ENCODE measurements around the gene JUNB. TPM values are rescaled to one million over a fixed set of nuclear protein-coding genes. Genes with fewer than 3 reads are reported as not detected.
"Not testable (repeated sequence)": the region's sequence is repeated elsewhere in the genome, so short reads cannot be mapped to it uniquely, and the experiment has no call there.

JUNB gene
- total RNA-seq, 4 donors from 2014 or later: 852 to 2,498 (median 1,079) TPM

GRCh38 chr19:12793290-12794195 lies 2.3 kb downstream of the JUNB start:
- ATAC-seq (ENCODE audit: low FRiP score): peak; percentile 50
- TF ChIP-seq CTCF (IDR thresholded peaks at IDR 0.05): no peak
- DNase-seq (ENCODE audit: low spot score): no peak

DNA sequence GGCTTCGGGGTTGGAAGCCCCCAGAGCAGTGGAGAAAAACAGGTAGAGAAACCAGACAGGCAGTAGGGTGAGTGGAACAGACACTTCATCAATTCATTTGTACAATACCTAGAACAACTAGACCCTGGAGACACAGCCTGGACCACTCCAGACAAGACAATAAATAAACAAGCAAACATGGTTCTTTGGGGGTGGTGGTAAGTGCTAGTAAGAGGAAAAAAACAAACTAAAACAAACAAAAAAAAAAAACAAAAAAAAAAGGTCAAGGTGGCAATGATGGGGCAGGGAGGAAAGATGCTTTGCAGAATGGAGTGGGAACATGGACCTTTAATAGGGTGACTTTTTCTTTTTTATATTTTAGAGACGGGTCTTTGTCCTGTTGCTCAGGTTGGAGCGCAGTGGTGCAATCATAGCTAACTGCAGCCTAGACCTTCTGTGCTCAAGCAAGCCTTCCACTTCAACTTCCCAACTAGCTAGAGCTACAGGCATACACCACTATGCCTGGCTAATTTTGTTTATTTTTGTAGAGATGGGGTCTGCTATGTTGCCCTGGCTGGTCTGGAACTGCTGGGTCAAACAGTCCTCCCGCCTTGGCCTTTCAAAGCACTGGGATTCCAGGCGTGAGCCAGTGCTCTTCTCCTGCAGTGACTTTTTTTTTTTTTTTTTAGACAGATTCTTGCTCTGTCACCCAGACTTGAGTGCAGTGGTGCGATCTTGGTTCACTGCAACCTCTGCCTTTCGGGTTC lies 3.1 kb downstream of the JUNB start:
- DNase-seq (ENCODE audit: low spot score): no peak
- no peak for ATAC-seq (ENCODE audit: low FRiP score)
- no peak for TF ChIP-seq CTCF (IDR thresholded peaks at IDR 0.05)

DNA sequence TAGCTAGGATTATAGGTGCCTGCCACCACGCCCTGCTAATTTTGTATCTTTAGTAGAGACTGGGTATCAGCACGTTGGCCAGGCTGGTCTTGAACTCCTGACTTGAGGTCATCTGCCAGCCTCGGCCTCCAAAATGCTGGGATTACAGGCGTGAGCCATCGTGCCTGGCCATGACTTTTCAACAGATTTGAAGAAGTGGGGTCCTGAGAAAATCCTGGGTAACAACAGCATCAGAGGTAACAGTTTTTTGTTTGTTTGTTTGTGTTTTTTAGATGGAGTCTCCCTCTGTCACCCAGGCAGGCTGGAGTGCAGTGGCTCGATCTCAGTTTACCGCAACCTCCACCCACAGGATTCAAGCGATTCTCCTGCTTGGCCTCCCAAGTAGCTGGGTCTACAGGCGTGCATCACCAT lies 3.7 kb downstream of the JUNB start:
- TF ChIP-seq CTCF (IDR thresholded peaks at IDR 0.05): no peak
- ATAC-seq (ENCODE audit: low FRiP score) (no peak), DNase-seq (ENCODE audit: low spot score) (no peak)

DNA sequence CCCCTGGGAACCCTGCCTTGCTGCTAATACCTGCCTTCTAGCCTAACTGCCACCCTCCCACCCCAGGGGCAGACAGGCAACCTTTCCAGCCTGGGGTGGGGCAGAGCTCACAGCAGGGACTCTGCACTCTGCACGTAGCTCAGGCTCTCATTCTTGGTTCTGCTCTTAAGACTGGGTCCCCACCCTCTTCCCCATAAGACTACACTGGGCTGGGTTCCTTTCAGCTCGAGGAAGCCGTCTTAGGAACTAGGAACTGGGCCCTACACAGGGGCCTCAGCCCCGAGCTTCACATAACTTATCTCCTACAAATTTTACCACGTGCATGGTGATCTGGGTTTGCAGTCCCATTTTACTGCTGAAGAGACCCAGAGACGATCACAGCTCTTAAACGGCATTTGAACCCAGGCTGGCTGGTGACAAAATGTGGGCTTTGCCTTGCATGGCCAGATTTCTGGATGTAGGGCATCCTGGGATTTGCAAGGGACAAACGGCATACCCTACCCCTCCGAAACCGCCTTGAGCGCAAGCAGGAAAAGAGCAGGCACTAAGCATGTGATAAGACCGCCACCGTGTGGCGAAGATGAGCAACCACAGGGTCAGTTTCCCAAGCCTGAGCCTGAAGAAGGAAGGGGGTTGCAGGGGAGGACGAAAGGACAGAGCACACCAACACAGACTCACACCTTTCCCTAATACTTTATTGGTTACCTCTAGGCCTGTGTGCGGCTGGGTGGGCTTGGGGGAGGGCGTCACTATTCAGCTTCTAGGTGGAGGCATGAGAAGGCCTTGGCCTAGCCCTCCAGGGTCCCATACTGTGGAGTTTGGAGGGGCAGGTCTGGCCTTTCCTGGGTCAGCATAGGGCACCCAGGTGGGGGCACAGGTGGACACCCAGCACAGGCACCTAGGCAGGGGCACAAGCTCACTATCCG lies 5.1 kb downstream of the JUNB start:
- ATAC-seq (ENCODE audit: low FRiP score) (peak; percentile 22), DNase-seq (ENCODE audit: low spot score) (no peak)
- TF ChIP-seq CTCF (IDR thresholded peaks at IDR 0.05): peak in 2 of 3 donors; percentile 73 to 89

- TF ChIP-seq CTCF (IDR thresholded peaks at IDR 0.05): no peak
- ATAC-seq (ENCODE audit: low FRiP score) (no peak), DNase-seq (ENCODE audit: low spot score) (no peak)
Observed at GRCh38 chr19:12797141-12797587, 5.9 kb downstream of the JUNB start.

DNA sequence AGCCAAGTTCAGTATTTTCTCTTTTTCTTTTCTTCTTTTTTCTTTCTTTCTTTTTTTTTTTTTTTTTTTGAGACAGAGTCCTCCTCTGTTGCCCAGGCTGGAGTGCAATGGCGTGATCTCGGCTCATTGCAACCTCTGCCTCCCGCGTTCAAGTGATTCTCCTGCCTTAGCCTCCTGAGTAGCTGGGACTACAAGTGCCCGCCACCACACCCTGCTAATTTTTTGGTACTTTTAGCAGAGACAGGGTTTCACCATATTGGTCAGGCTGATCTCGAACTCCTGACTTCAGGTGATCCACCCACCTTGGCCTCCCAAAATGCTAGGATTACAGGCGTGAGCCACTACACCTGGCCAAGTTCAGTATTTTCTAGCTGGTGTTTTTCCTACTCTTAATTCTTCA lies 6.3 kb downstream of the JUNB start:
- DNase-seq (ENCODE audit: low spot score); ATAC-seq (ENCODE audit: low FRiP score): not testable (repeated sequence)

Data from omental fat pad (tissue), 4 donors.